ENCODE results near the gene A3GALT2.
A peak's percentile ranks its signal among the peaks of the same experiment; 100 is the strongest.

The A3GALT2 gene

DNA sequence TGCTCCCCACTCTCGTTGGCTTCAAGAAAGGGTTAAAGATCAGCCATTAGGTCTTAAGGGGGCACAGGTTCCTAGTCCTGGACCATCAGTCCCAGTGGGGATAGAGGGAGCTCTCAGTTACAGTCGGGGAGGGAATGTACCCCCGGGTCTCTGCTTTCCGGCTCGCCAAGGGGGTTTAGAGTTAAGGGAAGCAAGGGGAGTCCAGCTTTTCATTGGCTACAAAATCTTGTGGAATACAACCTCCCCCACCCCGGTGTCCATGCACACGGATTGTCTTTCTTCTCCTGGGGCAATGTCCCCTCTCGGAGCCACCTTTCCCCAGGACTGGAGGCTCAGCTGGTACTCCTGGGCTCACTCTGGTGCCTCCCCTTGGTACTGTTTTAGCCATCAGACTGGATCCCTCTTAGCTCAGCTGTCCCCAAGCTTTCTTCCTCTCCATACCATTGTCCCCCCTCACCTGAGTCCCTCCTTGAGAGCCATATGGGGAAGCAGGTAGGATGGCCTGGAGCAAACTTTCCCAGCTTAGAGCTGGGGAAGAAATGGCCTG is at the start of gene A3GALT2:
TSS of gene A3GALT2 (minus strand) at position 480 of the 547 bp plus-strand sequence. CDS start at position 480, 0 bp downstream.
- no peaks in the 10 kb centered on the region for H3K4me1 Mint-ChIP-seq (ENCODE audit: low read depth)
- no peaks in the 10 kb centered on the region for H3K27me3 Mint-ChIP-seq
- DNase-seq = no peak
- peaks cover 29% of the 10 kb centered on the region for H3K36me3 Mint-ChIP-seq (ENCODE audit: low read depth)
- no peak within 1 kb of the TSS for H3K27ac Mint-ChIP-seq
- H3K9me3 Mint-ChIP-seq = no peaks in the 10 kb centered on the region
- no peak within 1 kb of the TSS for H3K4me3 Mint-ChIP-seq

DNA sequence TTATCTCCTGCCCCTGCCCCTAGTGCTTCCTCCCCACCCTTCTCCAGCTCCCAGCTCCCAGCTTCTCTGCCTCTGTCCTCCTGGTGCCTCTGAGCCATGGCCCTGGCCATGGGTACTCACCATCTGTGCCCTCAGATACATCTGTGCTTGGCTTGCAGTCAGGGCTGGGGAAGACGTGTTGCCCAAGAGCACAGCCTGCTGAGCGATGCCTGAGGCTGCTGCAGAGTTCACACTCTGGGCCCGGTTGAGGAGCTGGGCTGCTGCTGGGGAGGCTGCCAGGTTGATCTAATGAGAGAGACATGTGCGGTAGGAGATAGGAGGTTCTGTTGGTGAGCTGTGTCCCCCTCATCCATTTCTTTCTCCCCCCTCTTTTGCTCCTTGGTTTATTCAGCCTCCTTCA is 49.4 kb upstream of the A3GALT2 start:
- DNase-seq = no peak
- H3K36me3 Mint-ChIP-seq (ENCODE audit: low read depth) = no peaks in the 10 kb centered on the region
- H3K27ac Mint-ChIP-seq = no peak overlapping the region
- peaks cover 1% of the 10 kb centered on the region for H3K4me1 Mint-ChIP-seq (ENCODE audit: low read depth)
- no peak overlapping the region for H3K4me3 Mint-ChIP-seq
- no peaks in the 10 kb centered on the region for H3K9me3 Mint-ChIP-seq
- H3K27me3 Mint-ChIP-seq = peaks cover 5% of the 10 kb centered on the region

DNA sequence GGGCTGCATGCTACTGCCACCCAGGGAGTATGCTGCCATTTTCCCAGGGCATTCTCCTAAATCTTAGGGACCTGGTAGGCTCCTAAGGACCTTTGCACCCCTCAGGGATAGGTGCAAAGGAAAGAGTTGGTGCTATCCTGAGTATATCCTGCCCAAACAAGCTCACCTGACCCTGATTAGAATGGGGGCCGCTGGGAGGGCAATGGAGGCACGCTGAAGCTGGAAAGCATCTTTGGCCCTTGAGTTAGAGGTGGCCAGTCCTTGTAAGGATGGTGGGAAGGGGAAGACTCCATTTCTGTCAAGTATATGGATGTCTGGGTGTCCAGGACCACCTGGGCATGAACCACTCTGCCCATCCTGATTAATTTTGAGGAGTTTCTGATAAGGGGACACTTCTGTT is 48.9 kb upstream of the A3GALT2 start:
- Mint-ChIP-seq H3K36me3 (ENCODE audit: low read depth) (no peaks in the 10 kb centered on the region), H3K4me3 (no peak overlapping the region), H3K4me1 (ENCODE audit: low read depth) (peaks cover 1% of the 10 kb centered on the region), H3K9me3 (no peaks in the 10 kb centered on the region), H3K27ac (no peak overlapping the region), H3K27me3 (peaks cover 5% of the 10 kb centered on the region)
- DNase-seq = no peak

DNA sequence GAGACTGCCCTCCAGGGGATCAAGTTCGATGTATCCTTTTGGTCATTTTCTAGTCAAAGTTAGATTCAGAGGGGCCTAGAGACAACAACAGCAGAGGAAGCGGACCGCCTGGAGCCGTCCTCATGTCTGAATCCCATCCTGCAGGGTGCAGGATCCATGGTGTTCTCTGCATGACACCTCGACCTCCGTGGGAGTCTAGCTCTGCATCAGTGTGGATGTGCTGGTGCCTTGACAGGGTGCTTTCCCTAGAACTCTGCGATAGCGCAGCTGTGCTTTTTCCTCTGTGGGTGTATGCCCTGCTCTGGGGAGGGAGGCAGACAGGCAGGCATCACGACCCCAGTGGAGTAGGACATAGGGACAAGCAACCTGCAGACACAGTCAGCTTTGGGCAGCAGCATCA is 48.2 kb upstream of the A3GALT2 start:
- H3K4me1 Mint-ChIP-seq (ENCODE audit: low read depth) = peaks cover 1% of the 10 kb centered on the region
- no peaks in the 10 kb centered on the region for H3K9me3 Mint-ChIP-seq
- H3K36me3 Mint-ChIP-seq (ENCODE audit: low read depth) = no peaks in the 10 kb centered on the region
- H3K27ac Mint-ChIP-seq = no peak overlapping the region
- H3K4me3 Mint-ChIP-seq = no peak overlapping the region
- H3K27me3 Mint-ChIP-seq = peaks cover 5% of the 10 kb centered on the region
- no peak for DNase-seq

DNA sequence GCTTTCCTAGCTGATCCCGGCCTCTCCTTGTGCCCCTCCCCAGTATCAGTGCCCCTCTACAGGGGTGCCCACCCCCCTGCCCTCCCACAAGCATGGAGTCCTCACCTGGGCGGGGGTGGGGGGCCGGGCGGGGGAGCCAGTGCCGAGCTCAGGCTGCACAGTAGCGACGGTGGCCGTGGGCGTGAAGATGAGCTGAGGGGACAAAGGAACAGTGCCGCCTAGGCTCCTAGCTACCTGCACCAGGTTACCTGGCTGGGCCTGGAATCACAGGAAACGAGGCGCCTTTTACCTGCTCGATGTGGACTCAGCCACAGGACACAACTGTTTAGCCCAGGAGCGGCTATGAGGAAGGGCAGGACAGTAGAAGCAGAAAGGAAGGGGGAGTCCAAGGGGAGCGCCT is 47.5 kb upstream of the A3GALT2 start:
- Mint-ChIP-seq H3K27me3 (peaks cover 5% of the 10 kb centered on the region), H3K27ac (no peak overlapping the region), H3K4me1 (ENCODE audit: low read depth) (peaks cover 1% of the 10 kb centered on the region), H3K9me3 (no peaks in the 10 kb centered on the region), H3K36me3 (ENCODE audit: low read depth) (no peaks in the 10 kb centered on the region), H3K4me3 (no peak overlapping the region)
- no peak for DNase-seq

DNA sequence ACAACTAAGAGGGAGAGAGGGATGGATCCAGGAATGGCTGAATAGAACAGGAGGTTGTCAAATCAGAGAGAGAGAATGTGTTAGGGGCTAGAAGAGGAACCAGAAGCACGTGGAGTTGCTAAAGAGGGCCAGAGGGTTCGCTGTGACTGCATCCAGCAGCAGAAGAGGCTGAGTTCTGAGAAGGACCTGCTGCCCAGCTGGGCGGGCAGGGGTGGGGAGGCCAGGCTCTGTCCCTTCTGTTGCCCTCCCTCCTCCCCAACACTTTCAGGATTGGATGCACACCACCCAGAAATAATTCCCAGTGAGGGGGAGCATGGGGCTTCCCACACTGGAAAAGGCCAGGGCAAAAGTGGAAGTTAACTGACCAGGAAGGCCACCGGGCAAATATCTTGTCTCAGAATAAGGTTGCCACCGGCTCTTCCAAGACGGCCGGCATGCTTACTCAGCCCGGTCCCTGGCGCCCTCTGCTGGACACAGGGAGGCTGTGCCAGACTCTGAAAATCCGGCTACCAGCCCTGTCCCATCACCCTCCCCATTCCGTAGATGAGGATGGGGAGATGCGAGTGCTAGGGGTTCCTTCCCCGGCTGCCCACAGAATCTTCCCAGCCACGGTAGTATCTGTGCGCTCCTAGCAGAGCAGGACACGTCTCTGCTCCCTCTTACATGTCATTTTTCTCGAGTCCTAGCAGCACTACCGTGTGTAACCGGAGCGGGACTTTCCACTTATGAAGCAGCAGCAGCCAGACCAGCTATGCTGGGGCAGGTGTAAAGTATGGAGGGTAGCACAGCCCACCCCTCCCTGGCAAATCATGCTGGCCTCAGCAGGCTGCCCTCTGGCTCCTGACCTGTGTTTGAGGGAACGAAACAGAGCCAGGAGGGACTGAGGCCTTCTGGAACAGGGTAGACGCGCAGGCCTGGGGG is 46.8 kb upstream of the A3GALT2 start:
- Mint-ChIP-seq H3K4me3 (no peak overlapping the region), H3K36me3 (ENCODE audit: low read depth) (no peaks in the 10 kb centered on the region), H3K27me3 (peaks cover 5% of the 10 kb centered on the region), H3K4me1 (ENCODE audit: low read depth) (peaks cover 1% of the 10 kb centered on the region), H3K27ac (no peak overlapping the region), H3K9me3 (no peaks in the 10 kb centered on the region)
- peak; percentile 88 for DNase-seq

DNA sequence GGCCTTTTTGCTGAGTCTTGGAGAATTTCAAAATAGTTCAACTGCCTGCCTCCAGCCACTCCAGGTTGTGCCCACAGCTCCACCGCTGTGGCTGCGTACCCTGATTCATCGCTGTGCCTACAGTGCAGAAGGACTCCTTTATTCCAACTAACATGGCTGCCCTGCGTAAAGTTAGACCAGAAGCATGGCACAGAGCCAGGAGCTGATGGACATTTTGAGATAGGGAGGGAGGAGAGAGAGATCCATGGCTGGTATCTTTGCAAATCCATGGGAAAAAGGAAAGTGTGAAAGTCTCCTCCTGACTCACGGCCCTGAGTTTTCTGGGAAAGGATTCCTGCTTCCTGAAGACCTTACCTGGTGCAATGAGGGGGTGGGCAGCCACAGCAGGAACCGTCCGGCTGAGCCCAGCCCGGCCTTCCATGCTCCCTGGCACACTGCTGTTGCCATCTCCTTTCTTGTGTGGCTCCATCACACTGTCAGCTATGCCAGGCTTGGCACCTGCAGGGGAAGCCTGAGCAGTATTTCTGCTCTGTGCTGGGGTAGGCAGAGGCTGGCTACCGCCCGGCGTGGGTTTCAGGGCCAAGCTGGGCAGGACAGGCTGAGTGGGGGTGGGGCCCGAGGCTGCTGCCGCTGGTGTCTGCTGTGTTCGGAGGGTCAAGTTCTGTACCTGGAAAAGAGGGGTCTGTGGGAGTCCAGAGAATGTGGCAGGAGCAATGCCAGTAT is 46.0 kb upstream of the A3GALT2 start:
- Mint-ChIP-seq H3K36me3 (ENCODE audit: low read depth) (no peaks in the 10 kb centered on the region), H3K9me3 (no peaks in the 10 kb centered on the region), H3K4me3 (no peak overlapping the region), H3K27me3 (peaks cover 5% of the 10 kb centered on the region), H3K4me1 (ENCODE audit: low read depth) (peaks cover 1% of the 10 kb centered on the region), H3K27ac (no peak overlapping the region)
- DNase-seq = no peak

DNA sequence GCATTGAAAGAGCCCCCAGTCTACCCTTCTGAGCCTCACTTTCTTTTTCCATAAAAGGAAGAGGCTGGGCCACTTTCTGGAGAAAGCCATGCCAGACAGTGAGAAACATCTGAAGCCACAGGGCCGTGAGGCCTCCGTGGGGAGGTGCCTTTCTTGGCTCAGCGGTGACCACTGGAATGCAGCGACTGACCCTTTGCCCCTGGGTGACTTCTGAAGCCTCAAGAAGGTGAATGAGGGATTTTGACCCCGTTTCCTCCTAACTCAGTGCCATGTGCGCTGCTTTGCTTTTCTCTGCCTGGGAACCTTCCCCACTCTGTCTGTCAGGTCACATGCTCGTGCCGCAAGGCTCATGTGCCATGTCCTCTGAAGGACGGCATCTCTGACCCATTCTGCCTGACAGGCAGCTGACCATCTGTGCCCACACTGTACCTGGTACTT is 44.7 kb upstream of the A3GALT2 start:
- no peak overlapping the region for H3K4me3 Mint-ChIP-seq
- H3K9me3 Mint-ChIP-seq = no peaks in the 10 kb centered on the region
- peaks cover 5% of the 10 kb centered on the region for H3K27me3 Mint-ChIP-seq
- peaks cover 1% of the 10 kb centered on the region for H3K4me1 Mint-ChIP-seq (ENCODE audit: low read depth)
- no peak for DNase-seq
- H3K36me3 Mint-ChIP-seq (ENCODE audit: low read depth) = no peaks in the 10 kb centered on the region
- no peak overlapping the region for H3K27ac Mint-ChIP-seq

DNA sequence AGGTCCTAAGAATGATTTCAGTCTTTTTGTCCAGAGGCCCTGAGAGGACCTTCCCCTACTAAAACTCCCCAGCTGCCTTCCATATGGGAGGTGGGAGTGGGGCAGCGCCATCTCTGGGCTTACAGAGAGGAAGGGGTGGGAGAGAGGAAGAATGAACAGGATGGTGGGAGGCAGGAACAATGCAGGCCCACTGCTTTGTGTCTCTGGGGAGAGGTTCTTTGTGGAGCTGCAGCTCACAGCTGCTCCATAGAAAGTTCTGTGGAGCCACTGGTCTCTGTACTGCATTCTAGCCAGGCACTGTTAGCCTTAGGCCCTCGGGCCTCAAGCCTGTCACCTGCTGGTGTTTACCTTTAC is 43.6 kb upstream of the A3GALT2 start:
- no peak overlapping the region for H3K4me3 Mint-ChIP-seq
- DNase-seq = no peak
- H3K9me3 Mint-ChIP-seq = no peaks in the 10 kb centered on the region
- peaks cover 1% of the 10 kb centered on the region for H3K4me1 Mint-ChIP-seq (ENCODE audit: low read depth)
- H3K27me3 Mint-ChIP-seq = peaks cover 5% of the 10 kb centered on the region
- H3K36me3 Mint-ChIP-seq (ENCODE audit: low read depth) = no peaks in the 10 kb centered on the region
- no peak overlapping the region for H3K27ac Mint-ChIP-seq

DNA sequence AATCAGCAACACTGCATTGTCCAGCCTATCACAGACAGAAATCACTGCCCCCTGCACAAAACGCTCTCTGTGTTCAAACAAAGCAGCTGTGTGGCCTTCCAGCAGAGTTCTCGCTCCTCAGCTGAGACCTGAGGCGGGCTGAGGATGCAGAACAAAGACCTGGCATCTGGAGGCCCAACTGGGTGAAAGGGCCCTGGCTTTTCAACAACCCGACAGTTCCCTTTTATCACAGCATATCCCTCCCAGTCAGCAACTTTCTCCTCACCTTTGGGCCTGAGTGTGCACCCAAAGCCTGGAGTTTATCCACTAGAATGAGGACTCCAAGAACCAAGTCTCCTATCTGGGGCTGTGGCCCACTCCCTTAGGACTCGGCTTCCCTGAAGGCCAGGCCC is 42.6 kb upstream of the A3GALT2 start:
- peaks cover 1% of the 10 kb centered on the region for H3K4me1 Mint-ChIP-seq (ENCODE audit: low read depth)
- no peaks in the 10 kb centered on the region for H3K9me3 Mint-ChIP-seq
- peaks cover 5% of the 10 kb centered on the region for H3K27me3 Mint-ChIP-seq
- H3K36me3 Mint-ChIP-seq (ENCODE audit: low read depth) = no peaks in the 10 kb centered on the region
- no peak for DNase-seq
- no peak overlapping the region for H3K4me3 Mint-ChIP-seq
- no peak overlapping the region for H3K27ac Mint-ChIP-seq

DNA sequence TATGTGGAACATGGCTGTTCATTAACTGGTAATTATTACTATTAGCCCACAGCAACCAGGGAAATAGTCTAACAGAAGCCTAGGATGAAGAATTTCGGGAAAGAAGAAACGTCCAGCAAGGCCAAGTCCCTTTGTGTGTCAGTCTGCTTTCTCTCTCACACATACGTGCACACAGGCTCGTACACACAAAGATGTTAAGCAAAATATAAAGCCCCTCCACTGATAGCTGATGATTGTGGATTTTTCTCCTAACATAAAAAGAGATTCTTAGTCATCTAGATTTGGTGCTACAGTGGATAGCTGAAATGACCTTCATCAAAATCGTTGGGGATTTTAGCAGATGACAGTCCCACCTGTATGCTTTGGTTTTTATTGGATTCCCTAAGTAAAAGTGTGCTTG is 42.1 kb upstream of the A3GALT2 start:
- no peak overlapping the region for H3K27ac Mint-ChIP-seq
- peaks cover 5% of the 10 kb centered on the region for H3K27me3 Mint-ChIP-seq
- H3K9me3 Mint-ChIP-seq = no peaks in the 10 kb centered on the region
- H3K4me1 Mint-ChIP-seq (ENCODE audit: low read depth) = peaks cover 1% of the 10 kb centered on the region
- DNase-seq = no peak
- H3K36me3 Mint-ChIP-seq (ENCODE audit: low read depth) = no peaks in the 10 kb centered on the region
- no peak overlapping the region for H3K4me3 Mint-ChIP-seq

DNA sequence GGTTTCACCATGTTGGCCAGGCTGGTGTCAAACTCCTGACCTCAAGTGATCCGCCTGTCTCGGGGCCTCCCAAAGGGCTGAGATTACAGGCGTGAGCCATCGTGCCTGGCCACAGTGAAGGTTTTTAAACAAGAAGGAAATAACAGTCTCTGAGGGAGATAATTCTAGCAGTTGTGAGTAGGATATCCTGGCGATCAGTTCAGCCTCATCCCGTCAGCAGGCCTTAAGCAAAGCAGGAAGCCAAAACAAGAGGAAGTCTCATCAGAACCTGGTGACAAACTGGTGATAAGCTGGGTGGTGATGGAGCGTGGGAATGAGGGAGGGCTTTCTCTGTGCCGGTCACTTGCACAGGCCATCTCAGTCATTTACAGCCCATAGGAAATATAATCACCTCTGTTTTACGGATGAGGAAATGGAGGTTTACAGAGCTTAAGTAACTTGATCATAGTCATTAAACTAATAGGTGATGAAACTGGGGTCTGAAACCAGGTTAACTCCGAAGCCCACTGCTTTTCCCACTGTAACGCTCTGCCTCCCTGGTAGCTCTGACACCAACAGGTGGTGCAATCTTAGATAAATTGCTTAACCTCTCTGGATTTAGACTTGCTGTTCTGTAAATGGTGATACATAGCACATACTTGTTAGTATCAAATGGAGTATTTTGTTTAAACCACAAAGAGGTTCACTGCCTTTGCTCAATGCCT is 40.8 kb upstream of the A3GALT2 start:
- no peaks in the 10 kb centered on the region for H3K9me3 Mint-ChIP-seq
- H3K36me3 Mint-ChIP-seq (ENCODE audit: low read depth) = no peaks in the 10 kb centered on the region
- H3K4me1 Mint-ChIP-seq (ENCODE audit: low read depth) = no peaks in the 10 kb centered on the region
- no peaks in the 10 kb centered on the region for H3K27me3 Mint-ChIP-seq
- H3K4me3 Mint-ChIP-seq = no peak overlapping the region
- DNase-seq = no peak
- H3K27ac Mint-ChIP-seq = no peak overlapping the region

DNA sequence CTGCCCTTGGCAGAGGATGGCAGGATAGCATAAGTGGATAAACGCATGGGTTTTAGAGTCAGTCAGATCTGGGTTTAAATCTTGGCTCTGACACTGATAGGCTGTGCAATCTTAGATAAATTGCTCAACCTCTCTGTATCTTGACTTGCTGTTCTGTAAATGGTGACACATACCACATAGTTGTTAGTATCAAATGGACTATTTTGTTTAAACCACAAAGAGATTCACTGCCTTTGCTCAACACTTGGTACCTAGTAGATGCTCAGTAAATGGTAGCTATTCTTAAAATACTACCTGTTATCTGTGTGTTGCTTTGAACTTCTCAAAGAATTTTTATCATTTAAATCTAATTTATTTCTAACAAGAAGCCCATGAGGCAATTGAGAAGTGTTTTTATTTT is 39.5 kb upstream of the A3GALT2 start:
- no peaks in the 10 kb centered on the region for H3K4me1 Mint-ChIP-seq (ENCODE audit: low read depth)
- no peaks in the 10 kb centered on the region for H3K9me3 Mint-ChIP-seq
- no peaks in the 10 kb centered on the region for H3K36me3 Mint-ChIP-seq (ENCODE audit: low read depth)
- no peak overlapping the region for H3K27ac Mint-ChIP-seq
- no peak overlapping the region for H3K4me3 Mint-ChIP-seq
- DNase-seq = no peak
- H3K27me3 Mint-ChIP-seq = no peaks in the 10 kb centered on the region

DNA sequence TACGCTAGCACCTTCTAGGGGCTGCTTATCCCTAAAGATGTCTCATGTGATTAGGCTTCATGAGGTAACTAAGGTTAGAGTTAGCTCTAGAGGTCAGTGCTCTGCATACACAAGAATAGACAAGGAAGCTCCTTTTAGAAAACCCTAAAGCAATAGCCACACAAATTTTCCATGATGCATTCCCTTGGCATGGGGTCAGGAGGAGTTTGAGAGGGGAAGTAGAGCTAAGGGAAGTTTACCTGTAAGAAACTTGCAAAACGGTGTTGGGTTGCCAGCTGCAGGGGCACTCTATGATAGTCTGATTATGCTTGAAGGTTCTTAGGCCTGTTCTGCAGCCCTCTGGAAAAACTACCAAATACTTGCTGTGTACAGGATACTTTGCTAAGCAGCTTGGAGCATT is 39.0 kb upstream of the A3GALT2 start:
- Mint-ChIP-seq H3K9me3 (no peaks in the 10 kb centered on the region), H3K4me3 (no peak overlapping the region), H3K4me1 (ENCODE audit: low read depth) (no peaks in the 10 kb centered on the region), H3K36me3 (ENCODE audit: low read depth) (no peaks in the 10 kb centered on the region), H3K27ac (no peak overlapping the region), H3K27me3 (no peaks in the 10 kb centered on the region)
- DNase-seq = no peak
